ENCODE measurements around the gene FIGLA.
A peak's percentile ranks its signal among the peaks of the same experiment; 100 is the strongest.

FIGLA gene

DNA sequence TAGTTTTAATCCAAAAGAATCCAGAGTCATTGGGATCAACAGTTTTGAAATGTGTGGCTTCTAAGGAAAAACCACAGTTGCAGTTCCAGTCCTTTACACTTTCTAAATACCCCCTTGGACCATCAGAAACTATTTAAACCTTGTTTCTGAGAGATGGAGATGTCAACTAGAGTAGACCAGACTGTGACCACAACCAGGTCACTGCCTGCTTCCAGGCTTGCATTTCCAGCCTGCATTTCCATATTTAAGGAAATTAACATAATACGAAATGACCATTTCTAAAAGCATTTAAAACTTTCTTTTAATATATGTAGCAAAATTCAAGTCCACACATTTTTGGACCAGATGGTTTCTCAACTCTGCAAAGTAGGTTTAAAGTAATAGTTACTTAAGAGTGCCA is 60.8 kb downstream of the FIGLA start:
- no peak overlapping the region for H3K4me3 ChIP-seq (ENCODE audit: low read length)
- no peak for DNase-seq (ENCODE audit: low read depth)
- TF ChIP-seq, protein P1, sequence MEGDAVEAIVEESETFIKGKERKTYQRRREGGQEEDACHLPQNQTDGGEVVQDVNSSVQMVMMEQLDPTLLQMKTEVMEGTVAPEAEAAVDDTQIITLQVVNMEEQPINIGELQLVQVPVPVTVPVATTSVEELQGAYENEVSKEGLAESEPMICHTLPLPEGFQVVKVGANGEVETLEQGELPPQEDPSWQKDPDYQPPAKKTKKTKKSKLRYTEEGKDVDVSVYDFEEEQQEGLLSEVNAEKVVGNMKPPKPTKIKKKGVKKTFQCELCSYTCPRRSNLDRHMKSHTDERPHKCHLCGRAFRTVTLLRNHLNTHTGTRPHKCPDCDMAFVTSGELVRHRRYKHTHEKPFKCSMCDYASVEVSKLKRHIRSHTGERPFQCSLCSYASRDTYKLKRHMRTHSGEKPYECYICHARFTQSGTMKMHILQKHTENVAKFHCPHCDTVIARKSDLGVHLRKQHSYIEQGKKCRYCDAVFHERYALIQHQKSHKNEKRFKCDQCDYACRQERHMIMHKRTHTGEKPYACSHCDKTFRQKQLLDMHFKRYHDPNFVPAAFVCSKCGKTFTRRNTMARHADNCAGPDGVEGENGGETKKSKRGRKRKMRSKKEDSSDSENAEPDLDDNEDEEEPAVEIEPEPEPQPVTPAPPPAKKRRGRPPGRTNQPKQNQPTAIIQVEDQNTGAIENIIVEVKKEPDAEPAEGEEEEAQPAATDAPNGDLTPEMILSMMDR (IDR thresholded peaks at IDR 0.05; ENCODE audit: insufficient read depth, low read depth, low read length, missing control alignments) = no peak

DNA sequence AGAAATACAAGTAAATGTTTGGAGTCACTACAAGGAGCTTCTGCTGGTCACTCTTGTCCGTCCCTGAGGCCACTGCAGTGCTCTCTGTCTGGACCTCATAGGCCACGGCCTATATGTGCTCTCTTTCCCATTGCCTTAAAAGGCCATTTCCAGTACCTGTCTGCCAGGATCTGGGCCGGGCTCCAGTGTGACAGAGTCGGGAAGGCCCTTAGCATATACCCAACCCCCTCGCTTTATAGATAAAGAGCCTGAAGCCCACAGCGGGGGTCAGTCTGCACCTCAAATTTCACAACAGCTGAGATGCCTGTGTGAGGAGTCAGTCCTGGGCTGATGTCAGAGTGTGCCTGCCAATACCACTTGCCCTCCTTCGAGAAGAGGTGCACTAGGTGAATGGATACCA is 62.3 kb downstream of the FIGLA start:
- DNase-seq (ENCODE audit: low read depth) = peak; percentile 35
- TF ChIP-seq, protein P1 (IDR thresholded peaks at IDR 0.05; ENCODE audit: insufficient read depth, low read depth, low read length, missing control alignments) = no peak
- H3K4me3 ChIP-seq (ENCODE audit: low read length) = no peak overlapping the region

Measured in epithelial cell of esophagus (primary cell).